ENCODE results near the gene COL27A1.
"Not testable (repeated sequence)": the region's sequence is repeated elsewhere in the genome, so short reads cannot be mapped to it uniquely, and the experiment has no call there.

COL27A1 gene

GRCh38 chr9:114185570-114186490 lies 30.5 kb downstream of the COL27A1 start:
- H3K36me3 Mint-ChIP-seq: peaks cover 2% of the 10 kb centered on the region
- peaks cover 10% of the 10 kb centered on the region for H3K27me3 Mint-ChIP-seq
- DNase-seq (ENCODE audit: low spot score in 2 of 2) (no peak), ATAC-seq (ENCODE audit: low read depth) (no peak)
- H3K4me1 Mint-ChIP-seq: no peaks in the 10 kb centered on the region
- no peak overlapping the region for H3K27ac Mint-ChIP-seq
- H3K4me3 Mint-ChIP-seq: no peak overlapping the region
- peaks cover 5% of the 10 kb centered on the region for H3K9me3 Mint-ChIP-seq

- H3K36me3 Mint-ChIP-seq: peaks cover 2% of the 10 kb centered on the region
- no peaks in the 10 kb centered on the region for H3K4me1 Mint-ChIP-seq
- H3K27me3 Mint-ChIP-seq: peaks cover 7% of the 10 kb centered on the region
- H3K9me3 Mint-ChIP-seq: peaks cover 10% of the 10 kb centered on the region
- H3K27ac Mint-ChIP-seq: no peak overlapping the region
- H3K4me3 Mint-ChIP-seq: no peak overlapping the region
- DNase-seq (ENCODE audit: low spot score in 2 of 2) (no peak), ATAC-seq (ENCODE audit: low read depth) (no peak)
Measured at GRCh38 chr9:114186605-114187289, 31.4 kb downstream of the COL27A1 start.

GRCh38 chr9:114187827-114188226 lies 32.5 kb downstream of the COL27A1 start:
- ATAC-seq (ENCODE audit: low read depth) (no peak), DNase-seq (ENCODE audit: low spot score in 2 of 2) (no peak)
- H3K36me3 Mint-ChIP-seq: peaks cover 2% of the 10 kb centered on the region
- no peak overlapping the region for H3K27ac Mint-ChIP-seq
- peaks cover 5% of the 10 kb centered on the region for H3K27me3 Mint-ChIP-seq
- peaks cover 10% of the 10 kb centered on the region for H3K9me3 Mint-ChIP-seq
- no peaks in the 10 kb centered on the region for H3K4me1 Mint-ChIP-seq
- H3K4me3 Mint-ChIP-seq: no peak overlapping the region

- Mint-ChIP-seq H3K27me3 (peaks cover 9% of the 10 kb centered on the region), H3K4me3 (no peak overlapping the region), H3K27ac (no peak overlapping the region), H3K4me1 (no peaks in the 10 kb centered on the region), H3K36me3 (peaks cover 2% of the 10 kb centered on the region), H3K9me3 (peaks cover 10% of the 10 kb centered on the region)
- DNase-seq (ENCODE audit: low spot score in 2 of 2) (no peak), ATAC-seq (ENCODE audit: low read depth) (no peak)
Measured at GRCh38 chr9:114189823-114190562, 34.7 kb downstream of the COL27A1 start.

GRCh38 chr9:114190563-114190905 lies 35.2 kb downstream of the COL27A1 start:
- no peaks in the 10 kb centered on the region for H3K4me1 Mint-ChIP-seq
- no peak overlapping the region for H3K27ac Mint-ChIP-seq
- peaks cover 10% of the 10 kb centered on the region for H3K27me3 Mint-ChIP-seq
- H3K4me3 Mint-ChIP-seq: no peak overlapping the region
- no peak for ATAC-seq (ENCODE audit: low read depth)
- H3K9me3 Mint-ChIP-seq: peaks cover 10% of the 10 kb centered on the region
- H3K36me3 Mint-ChIP-seq: peaks cover 2% of the 10 kb centered on the region
- DNase-seq (ENCODE audit: low spot score in 2 of 2): no peak

DNA sequence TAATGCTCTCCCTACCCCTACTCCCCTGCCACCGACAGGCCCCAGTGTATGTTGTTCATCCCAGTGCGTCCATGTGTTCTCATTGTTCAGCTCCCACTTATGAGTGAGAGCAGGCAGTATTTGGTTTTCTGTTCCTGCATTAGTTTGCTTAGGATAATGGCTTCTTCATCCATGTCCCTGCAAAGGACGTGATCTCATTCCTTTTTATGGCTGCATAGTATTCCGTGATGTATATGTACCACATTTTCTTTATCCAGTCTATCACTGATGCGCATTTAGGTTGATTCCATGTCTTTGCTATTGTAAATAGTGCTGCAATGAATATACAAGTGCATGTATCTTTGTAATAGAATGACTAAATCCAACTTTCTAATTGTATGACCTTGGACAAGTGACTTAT lies 36.1 kb downstream of the COL27A1 start:
- not testable (repeated sequence) for H3K4me3 Mint-ChIP-seq; DNase-seq (ENCODE audit: low spot score in 2 of 2); H3K9me3 Mint-ChIP-seq; ATAC-seq (ENCODE audit: low read depth); H3K36me3 Mint-ChIP-seq; H3K27ac Mint-ChIP-seq; H3K4me1 Mint-ChIP-seq
- H3K27me3 Mint-ChIP-seq: peaks cover 10% of the 10 kb centered on the region

GRCh38 chr9:114192539-114192938 lies 37.2 kb downstream of the COL27A1 start:
- Mint-ChIP-seq H3K4me1 (no peaks in the 10 kb centered on the region), H3K36me3 (peaks cover 2% of the 10 kb centered on the region)
- DNase-seq (ENCODE audit: low spot score in 2 of 2): no peak

DNA sequence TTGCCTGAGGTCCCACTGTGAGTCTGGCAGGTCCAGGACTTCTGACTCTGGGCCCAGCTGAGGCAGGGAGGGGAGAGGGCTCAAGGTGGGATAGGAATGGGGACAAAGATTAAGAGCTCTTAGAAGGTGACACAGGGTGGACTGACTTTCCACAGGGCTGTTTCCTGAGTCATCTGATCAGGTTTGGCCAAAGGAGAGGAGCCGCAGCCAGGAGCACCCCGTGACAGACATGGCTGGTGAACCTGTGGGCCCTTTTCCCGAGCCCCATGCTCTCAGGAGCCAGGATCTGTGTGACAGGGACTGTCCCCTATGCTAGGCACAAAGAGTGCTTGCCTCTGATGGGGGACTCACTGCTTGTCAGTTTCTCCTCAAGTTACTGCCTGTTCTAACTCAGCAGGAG lies 37.8 kb downstream of the COL27A1 start:
- ATAC-seq (ENCODE audit: low read depth): no peak

More at GRCh38 chr9:114192539-114192938, 37.2 kb downstream of the COL27A1 start:
- ATAC-seq (ENCODE audit: low read depth): no peak
- peaks cover 10% of the 10 kb centered on the region for H3K27me3 Mint-ChIP-seq
- no peak overlapping the region for H3K4me3 Mint-ChIP-seq
- H3K9me3 Mint-ChIP-seq: peaks cover 10% of the 10 kb centered on the region
- no peak overlapping the region for H3K27ac Mint-ChIP-seq

GRCh38 chr9:114196117-114196516 lies 40.8 kb downstream of the COL27A1 start:
- DNase-seq (ENCODE audit: low spot score in 2 of 2): no peak
- Mint-ChIP-seq H3K4me1 (no peaks in the 10 kb centered on the region), H3K4me3 (no peak overlapping the region), H3K36me3 (no peaks in the 10 kb centered on the region), H3K9me3 (peaks cover 5% of the 10 kb centered on the region), H3K27me3 (peaks cover 9% of the 10 kb centered on the region), H3K27ac (no peak overlapping the region)
- ATAC-seq (ENCODE audit: low read depth): no peak

More for the DNA sequence above, 37.8 kb downstream of the COL27A1 start:
- DNase-seq (ENCODE audit: low spot score in 2 of 2): no peak
- Mint-ChIP-seq H3K36me3 (peaks cover 2% of the 10 kb centered on the region), H3K9me3 (peaks cover 10% of the 10 kb centered on the region), H3K27ac (no peak overlapping the region), H3K27me3 (peaks cover 10% of the 10 kb centered on the region), H3K4me3 (no peak overlapping the region), H3K4me1 (no peaks in the 10 kb centered on the region)

DNA sequence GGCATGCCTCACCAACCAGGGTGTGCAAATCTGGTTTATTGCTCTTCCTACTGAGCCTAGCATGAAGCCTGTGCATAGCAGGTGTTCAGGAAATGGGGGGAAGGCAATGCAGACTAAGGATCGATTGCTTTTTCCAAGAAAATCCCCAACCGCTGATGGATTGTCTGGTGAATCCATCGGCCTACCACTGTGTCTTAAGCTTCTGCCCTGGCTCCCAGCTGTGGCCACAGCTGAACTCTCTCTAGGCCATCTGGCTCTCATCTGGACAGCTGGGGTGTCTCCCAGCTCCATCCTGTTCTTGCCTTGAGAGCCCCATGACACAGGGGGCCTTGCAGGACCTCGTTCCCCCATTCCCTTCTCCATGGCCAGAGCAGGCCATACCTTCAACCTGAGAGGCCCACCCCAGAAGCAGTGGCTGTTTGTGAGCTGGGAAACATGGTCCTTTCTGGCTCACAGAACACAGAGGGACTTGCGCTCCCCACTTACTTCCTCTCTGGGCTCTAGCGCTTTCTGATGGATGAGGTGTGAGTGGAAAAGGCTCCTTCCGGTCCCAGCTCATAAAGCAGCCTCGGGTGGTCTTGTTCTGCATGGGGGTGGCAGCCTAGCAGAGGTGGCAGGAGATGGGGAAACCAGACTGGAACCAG lies 41.8 kb downstream of the COL27A1 start:
- H3K36me3 Mint-ChIP-seq: no peaks in the 10 kb centered on the region
- ATAC-seq (ENCODE audit: low read depth): no peak
- no peaks in the 10 kb centered on the region for H3K9me3 Mint-ChIP-seq
- no peak overlapping the region for H3K4me3 Mint-ChIP-seq
- DNase-seq (ENCODE audit: low spot score in 2 of 2): no peak
- no peaks in the 10 kb centered on the region for H3K4me1 Mint-ChIP-seq
- H3K27me3 Mint-ChIP-seq: peaks cover 9% of the 10 kb centered on the region
- H3K27ac Mint-ChIP-seq: no peak overlapping the region

GRCh38 chr9:114198249-114199040 lies 43.1 kb downstream of the COL27A1 start:
- DNase-seq (ENCODE audit: low spot score in 2 of 2): no peak
- Mint-ChIP-seq H3K4me1 (no peaks in the 10 kb centered on the region), H3K27ac (no peak overlapping the region), H3K27me3 (peaks cover 8% of the 10 kb centered on the region), H3K4me3 (no peak overlapping the region), H3K9me3 (no peaks in the 10 kb centered on the region), H3K36me3 (no peaks in the 10 kb centered on the region)
- ATAC-seq (ENCODE audit: low read depth): no peak

DNA sequence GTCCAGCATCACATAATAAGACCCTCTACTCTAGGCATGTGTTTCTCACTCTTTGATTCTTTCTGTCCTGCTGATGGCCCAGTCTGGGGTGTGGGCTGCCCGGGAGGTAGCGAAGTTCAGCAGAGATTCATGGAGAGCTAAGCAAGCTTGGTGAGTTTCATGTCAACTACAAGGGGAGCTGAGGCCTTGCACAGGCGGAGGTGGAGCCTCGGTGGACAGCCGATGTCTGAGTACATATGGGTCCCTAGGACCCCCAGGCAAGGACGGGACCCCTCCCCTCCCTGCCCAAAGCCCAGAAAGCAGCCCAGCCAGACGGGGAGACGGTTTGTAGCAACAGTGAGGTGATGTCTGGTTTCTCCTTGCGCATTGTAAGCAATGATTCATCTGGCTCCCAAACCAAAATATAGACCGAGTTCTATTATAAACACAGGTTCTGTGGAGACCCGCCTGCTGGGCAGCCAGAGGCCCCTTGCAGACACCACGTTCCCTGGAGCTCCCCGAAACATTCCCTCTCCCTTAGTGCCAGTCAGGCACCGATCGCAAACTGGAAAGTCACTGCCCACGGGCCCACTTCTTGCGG lies 45.5 kb downstream of the COL27A1 start:
- no peak for DNase-seq (ENCODE audit: low spot score in 2 of 2)
- Mint-ChIP-seq H3K4me3 (no peak overlapping the region), H3K9me3 (no peaks in the 10 kb centered on the region), H3K27me3 (peaks cover 5% of the 10 kb centered on the region), H3K36me3 (no peaks in the 10 kb centered on the region), H3K4me1 (no peaks in the 10 kb centered on the region), H3K27ac (no peak overlapping the region)
- ATAC-seq (ENCODE audit: low read depth): no peak

DNA sequence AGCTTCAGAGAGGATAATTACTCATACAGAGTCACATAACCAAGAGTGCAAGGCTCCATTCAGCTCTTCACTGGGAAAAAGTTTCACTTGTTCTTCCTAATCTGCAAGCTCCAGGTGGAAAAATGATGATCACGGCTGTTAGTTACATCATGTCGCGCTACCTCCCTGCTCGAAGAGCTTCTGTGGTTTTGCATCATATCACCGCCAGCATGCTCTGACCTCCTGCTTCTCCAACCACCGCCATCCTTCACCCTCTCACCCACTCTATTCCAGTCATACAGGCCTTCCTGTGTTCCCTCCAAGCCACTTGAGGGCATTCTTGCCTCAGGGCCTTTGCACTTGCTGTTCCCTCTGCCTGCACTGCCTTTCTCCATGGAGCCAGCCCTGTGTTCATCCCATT lies 47.1 kb downstream of the COL27A1 start:
- no peak overlapping the region for H3K27ac Mint-ChIP-seq
- no peak overlapping the region for H3K4me3 Mint-ChIP-seq
- peaks cover 6% of the 10 kb centered on the region for H3K27me3 Mint-ChIP-seq
- DNase-seq (ENCODE audit: low spot score in 2 of 2) (no peak), ATAC-seq (ENCODE audit: low read depth) (no peak)
- no peaks in the 10 kb centered on the region for H3K4me1 Mint-ChIP-seq
- no peaks in the 10 kb centered on the region for H3K9me3 Mint-ChIP-seq
- H3K36me3 Mint-ChIP-seq: no peaks in the 10 kb centered on the region
